Liver (tissue), 9 donors: ENCODE measurements around the gene CEACAM19. TPM values are rescaled to one million over a fixed set of nuclear protein-coding genes. Genes with fewer than 3 reads are reported as not detected.

ENCODE experiments used
- DNase-seq: peaks from one replicate; pipeline ENCODE4 v3.0.0-alpha.2; 2017; ENCODE audit warnings: low spot score
- H3K27ac ChIP-seq, 2 donors: one replicate each; pipeline ENCODE4 v1.7.0; 2013; ENCODE audit warnings: inconsistent platforms in 2 of 2, low read length in 2 of 2, control low read depth in 1 of 2, low read depth in 1 of 2, mild to moderate bottlenecking in 1 of 2
- H3K27me3 ChIP-seq, 4 donors: one replicate each; pipeline versions ENCODE4 v1.6.1 to v1.7.0; 2013; ENCODE audit warnings: low read length in 3 of 4, inconsistent platforms in 1 of 4, mild to moderate bottlenecking in 1 of 4, moderate library complexity in 1 of 4; ENCODE audit not compliant: control insufficient read depth in 4 of 4, insufficient read depth in 4 of 4
- H3K36me3 ChIP-seq, 4 donors: one replicate each; pipeline versions ENCODE4 v1.6.1 to v1.7.0; 2013; ENCODE audit warnings: low read length in 3 of 4, mild to moderate bottlenecking in 3 of 4, low read depth in 1 of 4, moderate library complexity in 1 of 4; ENCODE audit not compliant: control insufficient read depth in 4 of 4, insufficient read depth in 3 of 4
- H3K4me1 ChIP-seq, 4 donors: one replicate each; pipeline versions ENCODE4 v1.6.1 to v1.7.0; 2013; ENCODE audit warnings: low read length in 3 of 4, mild to moderate bottlenecking in 3 of 4, moderate library complexity in 1 of 4; ENCODE audit not compliant: control insufficient read depth in 4 of 4, insufficient read depth in 4 of 4
- H3K4me3 ChIP-seq, 3 donors: one replicate each; pipeline versions ENCODE4 v1.6.1 to v1.7.0; 2013; ENCODE audit warnings: low read length in 3 of 3, control low read depth in 1 of 3, low read depth in 1 of 3, mild to moderate bottlenecking in 1 of 3
- H3K9ac ChIP-seq, 2 donors: one replicate each; pipeline ENCODE4 v1.7.0; 2013; ENCODE audit warnings: low read length in 2 of 2, mild to moderate bottlenecking in 2 of 2, moderate library complexity in 2 of 2, control low read depth in 1 of 2, low read depth in 1 of 2
- H3K9me3 ChIP-seq, 4 donors: one replicate each; pipeline versions ENCODE4 v1.6.1 to v1.7.0; 2013; ENCODE audit warnings: low read length in 3 of 4; ENCODE audit not compliant: control insufficient read depth in 4 of 4
- CTCF ChIP-seq: fragments of 150-350 bp; IDR thresholded peaks from 2 replicates; pipeline ENCODE4 v1.5.1; 2017; ENCODE audit warnings: improper control_type of control experiment, low read depth, low read length; ENCODE audit not compliant: missing input control
- EGR1 ChIP-seq, 2 donors: IDR thresholded peaks; 2 replicates each; pipeline ENCODE4 v1.6.1; 2016 to 2018; ENCODE audit warnings: antibody characterized with exemption in 2 of 2, low read depth in 2 of 2
- FOXA1 ChIP-seq: IDR thresholded peaks from 2 replicates; pipeline ENCODE4 v1.6.1; 2016; ENCODE audit warnings: antibody characterized with exemption
- FOXA2 ChIP-seq: IDR thresholded peaks from 2 replicates; pipeline ENCODE4 v1.6.1; 2016; ENCODE audit warnings: antibody characterized with exemption
- GABPA ChIP-seq, 2 donors: IDR thresholded peaks in 1 of 2; conservative IDR thresholded peaks in 1 of 2; 2 replicates each; pipeline ENCODE4 v1.6.1; 2016; ENCODE audit warnings: antibody characterized with exemption in 2 of 2, mild to moderate bottlenecking in 1 of 2, moderate library complexity in 1 of 2
- HNF4A ChIP-seq, 2 donors: conservative IDR thresholded peaks; 2 replicates each; pipeline ENCODE4 v1.6.1; 2016; ENCODE audit warnings: antibody characterized with exemption in 2 of 2, mild to moderate bottlenecking in 2 of 2
- JUND ChIP-seq, 2 donors: IDR thresholded peaks; 2 replicates each; pipeline ENCODE4 v1.6.1; 2016; ENCODE audit warnings: antibody characterized with exemption in 2 of 2
- NR2F2 ChIP-seq: IDR thresholded peaks from 2 replicates; pipeline ENCODE4 v1.6.1; 2016; ENCODE audit warnings: antibody characterized with exemption
- RAD21 ChIP-seq, 2 donors: IDR thresholded peaks; 2 replicates each; pipeline ENCODE4 v1.6.1; 2016; ENCODE audit warnings: antibody characterized with exemption in 2 of 2, mild to moderate bottlenecking in 2 of 2
- RXRA ChIP-seq, 2 donors: IDR thresholded peaks; 2 replicates each; pipeline ENCODE4 v1.6.1; 2017 to 2018; ENCODE audit warnings: antibody characterized with exemption in 2 of 2, mild to moderate bottlenecking in 1 of 2
- SP1 ChIP-seq: IDR thresholded peaks from 2 replicates; pipeline ENCODE4 v1.6.1; 2018; ENCODE audit warnings: antibody characterized with exemption, mild to moderate bottlenecking
- TAF1 ChIP-seq: conservative IDR thresholded peaks from 2 replicates; pipeline ENCODE4 v1.6.1; 2016; ENCODE audit warnings: antibody characterized with exemption, mild to moderate bottlenecking
- YY1 ChIP-seq: IDR thresholded peaks from 2 replicates; pipeline ENCODE4 v1.6.1; 2016; ENCODE audit warnings: antibody characterized with exemption, mild to moderate bottlenecking
- WGBS: extraction: QIAGEN DNeasy Blood & Tissue Kit; methylation state at CpG from one replicate; pipeline ENCODE4 v1.1.7; 2013; 5-methylcytosine and 5-hydroxymethylcytosine counted together
- polyA plus RNA-seq, 2 donors: library from polyadenylated mRNA; stranded (reverse) in 1 of 2; unstranded in 1 of 2; fragments of 200-250 nt in 1 of 2; fragments of >200 nt in 1 of 2; fragmentation: Nextera tagmentation in 1 of 2; extraction: Ambion mirVana in 1 of 2; gene quantifications; one replicate each; pipeline versions ENCODE4 v1.2.1 to v1.2.3, GENCODE V29; 2013 to 2015
- total RNA-seq, 2 donors: library from RNA; depleted of rRNA; stranded (reverse); fragments of >200 nt; gene quantifications; one replicate each; pipeline ENCODE4 v1.2.3, GENCODE V29; 2014
- TF ChIP-seq, protein P1 (sequence below): IDR thresholded peaks from 2 replicates; pipeline ENCODE4 v1.6.1; 2016; ENCODE audit warnings: antibody characterized with exemption, mild to moderate bottlenecking
- TF ChIP-seq, protein P2 (sequence below): IDR thresholded peaks from 2 replicates; pipeline ENCODE4 v1.6.1; 2016; ENCODE audit warnings: antibody characterized with exemption
- TF ChIP-seq, protein P3 (sequence below): IDR thresholded peaks from 2 replicates; pipeline ENCODE4 v1.6.1; 2016; ENCODE audit warnings: antibody characterized with exemption
- donor health status: healthy.
- donor health status: healthy.
- donor health status: healthy.
- donor health status: healthy.
- donor health status: healthy.

CEACAM19 gene
- total and polyA plus RNA-seq, 4 donors: 0.75 to 2.6 (median 1.3) TPM

- TF ChIP-seq RAD21 (IDR thresholded peaks at IDR 0.05) (no peak), JUND (IDR thresholded peaks at IDR 0.05) (no peak), GABPA (IDR thresholded peaks at IDR 0.05 in 1 of 2, conservative IDR thresholded peaks at IDR 0.05 in 1 of 2) (no peak), CTCF (no peak), SP1 (no peak), EGR1 (IDR thresholded peaks at IDR 0.05; ENCODE audit: low read depth in 2 of 2) (no peak), TAF1 (no peak)
- TF ChIP-seq, protein P1, sequence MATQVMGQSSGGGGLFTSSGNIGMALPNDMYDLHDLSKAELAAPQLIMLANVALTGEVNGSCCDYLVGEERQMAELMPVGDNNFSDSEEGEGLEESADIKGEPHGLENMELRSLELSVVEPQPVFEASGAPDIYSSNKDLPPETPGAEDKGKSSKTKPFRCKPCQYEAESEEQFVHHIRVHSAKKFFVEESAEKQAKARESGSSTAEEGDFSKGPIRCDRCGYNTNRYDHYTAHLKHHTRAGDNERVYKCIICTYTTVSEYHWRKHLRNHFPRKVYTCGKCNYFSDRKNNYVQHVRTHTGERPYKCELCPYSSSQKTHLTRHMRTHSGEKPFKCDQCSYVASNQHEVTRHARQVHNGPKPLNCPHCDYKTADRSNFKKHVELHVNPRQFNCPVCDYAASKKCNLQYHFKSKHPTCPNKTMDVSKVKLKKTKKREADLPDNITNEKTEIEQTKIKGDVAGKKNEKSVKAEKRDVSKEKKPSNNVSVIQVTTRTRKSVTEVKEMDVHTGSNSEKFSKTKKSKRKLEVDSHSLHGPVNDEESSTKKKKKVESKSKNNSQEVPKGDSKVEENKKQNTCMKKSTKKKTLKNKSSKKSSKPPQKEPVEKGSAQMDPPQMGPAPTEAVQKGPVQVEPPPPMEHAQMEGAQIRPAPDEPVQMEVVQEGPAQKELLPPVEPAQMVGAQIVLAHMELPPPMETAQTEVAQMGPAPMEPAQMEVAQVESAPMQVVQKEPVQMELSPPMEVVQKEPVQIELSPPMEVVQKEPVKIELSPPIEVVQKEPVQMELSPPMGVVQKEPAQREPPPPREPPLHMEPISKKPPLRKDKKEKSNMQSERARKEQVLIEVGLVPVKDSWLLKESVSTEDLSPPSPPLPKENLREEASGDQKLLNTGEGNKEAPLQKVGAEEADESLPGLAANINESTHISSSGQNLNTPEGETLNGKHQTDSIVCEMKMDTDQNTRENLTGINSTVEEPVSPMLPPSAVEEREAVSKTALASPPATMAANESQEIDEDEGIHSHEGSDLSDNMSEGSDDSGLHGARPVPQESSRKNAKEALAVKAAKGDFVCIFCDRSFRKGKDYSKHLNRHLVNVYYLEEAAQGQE: no peak
- TF ChIP-seq, protein P2, sequence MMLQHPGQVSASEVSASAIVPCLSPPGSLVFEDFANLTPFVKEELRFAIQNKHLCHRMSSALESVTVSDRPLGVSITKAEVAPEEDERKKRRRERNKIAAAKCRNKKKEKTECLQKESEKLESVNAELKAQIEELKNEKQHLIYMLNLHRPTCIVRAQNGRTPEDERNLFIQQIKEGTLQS: no peak
- Histone ChIP-seq H3K9me3 (no peaks in the 10 kb centered on the region), H3K36me3 (no peaks in the 10 kb centered on the region), H3K9ac (no peak overlapping the region), H3K4me3 (no peak overlapping the region), H3K27me3 (no peaks in the 10 kb centered on the region), H3K4me1 (peaks cover 11 to 45% (median 42%) of the 10 kb centered on the region in 4 donors), H3K27ac (peak overlapping the region in 1 of 2 donors; percentile 37)
- 78% methylated on average over 4 of the region's 4 CpGs for WGBS
- DNase-seq: no peak
Measured at GRCh38 chr19:44697670-44698034, 26.4 kb downstream of the CEACAM19 start.

DNA sequence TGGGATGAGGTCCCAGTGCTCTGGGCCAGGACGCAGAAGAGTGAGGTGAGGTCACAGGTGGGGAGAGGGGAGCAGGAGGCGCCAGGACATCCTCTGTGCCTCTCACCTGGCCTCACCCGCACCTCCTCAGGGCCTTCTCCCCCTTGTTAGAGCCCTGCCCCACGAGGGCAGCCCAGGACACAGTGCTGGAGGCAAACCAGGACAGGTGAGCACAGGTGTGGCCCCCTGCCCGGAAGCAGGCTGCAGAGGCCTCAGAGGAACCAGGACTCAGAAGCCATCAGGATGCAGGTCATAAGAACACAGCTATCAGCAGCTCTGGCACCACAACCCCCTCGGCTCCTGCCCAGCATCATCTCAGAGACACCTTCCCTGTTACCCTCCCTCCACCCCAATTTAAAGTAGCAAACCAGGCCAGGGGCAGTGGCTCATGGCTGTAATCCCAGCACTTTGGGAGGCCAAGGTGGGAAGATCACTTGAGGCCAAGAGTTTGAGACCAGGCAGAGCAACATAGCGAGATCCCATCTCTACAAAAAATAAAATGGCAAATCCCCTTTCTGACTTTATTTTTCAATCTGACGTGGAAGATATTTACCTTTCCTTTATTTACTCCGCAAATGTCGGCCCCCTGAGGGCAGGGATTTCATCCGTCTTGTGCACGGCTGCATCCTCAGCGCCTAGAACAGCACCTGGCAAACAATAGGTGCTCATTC, 27.4 kb downstream of the CEACAM19 start, which contains the start of gene CEACAM16:
Gene CEACAM16, plus strand, starts transcription at position 660 of the 710 bp plus-strand sequence. CDS start 2,306 bp downstream, outside the sequence.
- Histone ChIP-seq H3K4me1 (peaks cover 11 to 40% (median 39%) of the 10 kb centered on the region in 4 donors), H3K36me3 (no peaks in the 10 kb centered on the region), H3K9me3 (no peaks in the 10 kb centered on the region), H3K27me3 (no peaks in the 10 kb centered on the region), H3K27ac (peak within 1 kb of the TSS in 1 of 2 donors; percentile 12), H3K9ac (no peak within 1 kb of the TSS), H3K4me3 (no peak within 1 kb of the TSS)
- 77% methylated on average over 13 of the region's 13 CpGs for WGBS
- DNase-seq: no peak
- TF ChIP-seq EGR1 (IDR thresholded peaks at IDR 0.05; ENCODE audit: low read depth in 2 of 2): no peak
- TF ChIP-seq, protein P2: no peak
- TF ChIP-seq, protein P1: no peak
- TF ChIP-seq RXRA (IDR thresholded peaks at IDR 0.05): no peak
- no peak for TF ChIP-seq RAD21 (IDR thresholded peaks at IDR 0.05)
- TF ChIP-seq SP1: no peak
- no peak for TF ChIP-seq CTCF
- TF ChIP-seq FOXA1: no peak
- no peak for TF ChIP-seq TAF1
- TF ChIP-seq GABPA (IDR thresholded peaks at IDR 0.05 in 1 of 2, conservative IDR thresholded peaks at IDR 0.05 in 1 of 2): no peak
- TF ChIP-seq NR2F2: no peak
- no peak for TF ChIP-seq FOXA2
- no peak for TF ChIP-seq JUND (IDR thresholded peaks at IDR 0.05)
- TF ChIP-seq, protein P3, sequence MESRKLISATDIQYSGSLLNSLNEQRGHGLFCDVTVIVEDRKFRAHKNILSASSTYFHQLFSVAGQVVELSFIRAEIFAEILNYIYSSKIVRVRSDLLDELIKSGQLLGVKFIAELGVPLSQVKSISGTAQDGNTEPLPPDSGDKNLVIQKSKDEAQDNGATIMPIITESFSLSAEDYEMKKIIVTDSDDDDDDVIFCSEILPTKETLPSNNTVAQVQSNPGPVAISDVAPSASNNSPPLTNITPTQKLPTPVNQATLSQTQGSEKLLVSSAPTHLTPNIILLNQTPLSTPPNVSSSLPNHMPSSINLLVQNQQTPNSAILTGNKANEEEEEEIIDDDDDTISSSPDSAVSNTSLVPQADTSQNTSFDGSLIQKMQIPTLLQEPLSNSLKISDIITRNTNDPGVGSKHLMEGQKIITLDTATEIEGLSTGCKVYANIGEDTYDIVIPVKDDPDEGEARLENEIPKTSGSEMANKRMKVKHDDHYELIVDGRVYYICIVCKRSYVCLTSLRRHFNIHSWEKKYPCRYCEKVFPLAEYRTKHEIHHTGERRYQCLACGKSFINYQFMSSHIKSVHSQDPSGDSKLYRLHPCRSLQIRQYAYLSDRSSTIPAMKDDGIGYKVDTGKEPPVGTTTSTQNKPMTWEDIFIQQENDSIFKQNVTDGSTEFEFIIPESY: no peak
- no peak for TF ChIP-seq HNF4A (conservative IDR thresholded peaks at IDR 0.05)
- no peak for TF ChIP-seq YY1
